Measurements from ENCODE around the gene PTGER1. TPM values are rescaled to one million over a fixed set of nuclear protein-coding genes. Genes with fewer than 3 reads are reported as not detected.

PTGER1 gene, protein sequence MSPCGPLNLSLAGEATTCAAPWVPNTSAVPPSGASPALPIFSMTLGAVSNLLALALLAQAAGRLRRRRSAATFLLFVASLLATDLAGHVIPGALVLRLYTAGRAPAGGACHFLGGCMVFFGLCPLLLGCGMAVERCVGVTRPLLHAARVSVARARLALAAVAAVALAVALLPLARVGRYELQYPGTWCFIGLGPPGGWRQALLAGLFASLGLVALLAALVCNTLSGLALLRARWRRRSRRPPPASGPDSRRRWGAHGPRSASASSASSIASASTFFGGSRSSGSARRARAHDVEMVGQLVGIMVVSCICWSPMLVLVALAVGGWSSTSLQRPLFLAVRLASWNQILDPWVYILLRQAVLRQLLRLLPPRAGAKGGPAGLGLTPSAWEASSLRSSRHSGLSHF
- 0.28 and 0.54 TPM in 2 replicates for total RNA-seq (2012; rRNA removed)
- 0.60 and 1.6 TPM in 2 replicates for polyA plus RNA-seq (2012; rRNA removed)
- polyA plus RNA-seq (2012; cell fraction: cytosol; rRNA removed) = 0.90 and 2.7 TPM in 2 replicates
- 0.52 and 2.4 TPM in 2 replicates for polyA plus RNA-seq (2012; cell fraction: nucleus; rRNA removed; ENCODE audit: low replicate concordance)
- Bru-seq, nascent RNA = percentile 44 among the genes with signal in this experiment
- BruChase-seq, experiment 1, labeled RNA remaining after a 6-hour chase = percentile 38 among the genes with signal in this experiment
- percentile 38 among the genes with signal in this experiment for BruChase-seq, experiment 2, labeled RNA remaining after a 2-hour chase
- long read RNA-seq, transcript PTGER1-201 (3 exons, 1,421 nt) = major isoform, 5 of 6 reads
- long read RNA-seq, partial matches to known transcripts = 1 of 6 reads
- long read RNA-seq, other reads (novel, unspliced or antisense) = 0 of 6 reads

- Histone ChIP-seq H2BK20ac (ENCODE audit: low read depth, low read length) (peak within 1 kb of the TSS; percentile 3; the same call in 1 of the 2 replicates), H3K56ac (ENCODE audit: extremely low read depth, insufficient read depth, low read length) (no peak within 1 kb of the TSS; the same call in 1 of the 2 replicates), H3K4me3 (ENCODE audit: insufficient read depth, low read depth, low read length) (peak within 1 kb of the TSS; percentile 7; the same call in 1 of the 2 replicates), H2AK9ac (replicated peaks; ENCODE audit: low read depth, low read length, poor library complexity) (peak within 1 kb of the TSS; percentile 95), H4K8ac (ENCODE audit: low read depth in 2 of 2, low read length in 2 of 2) (peak within 1 kb of the TSS; percentile 59 to 88; a peak in 3 of 4 replicates), H3K9ac (ENCODE audit: low read depth, low read length) (peak within 1 kb of the TSS; percentile 19; the same call in 1 of the 2 replicates), H4K20me1 (ENCODE audit: insufficient read depth, low read length) (peaks cover 18% of the 10 kb centered on the region), H3K27me3 (ENCODE audit: control insufficient read depth, insufficient read depth, low read length) (no peaks in the 10 kb centered on the region), H3K9me3 (ENCODE audit: control insufficient read depth, insufficient read depth, low read length) (no peaks in the 10 kb centered on the region), H4K91ac (ENCODE audit: insufficient read depth, low read depth, low read length) (peak within 1 kb of the TSS; percentile 92), H3K4ac (ENCODE audit: low read depth, low read length) (peak within 1 kb of the TSS; percentile 92), H3K9me1 (ENCODE audit: insufficient read depth, low read length) (0 out of 2 replicates have a peak, but pooled peaks cover 6% of the 10 kb centered on the region), H2BK15ac (ENCODE audit: low read depth, low read length) (0 out of 3 replicates have a peak within 1 kb of the TSS, but pooled peaks have one; percentile 54), H3K36me3 (ENCODE audit: control insufficient read depth, insufficient read depth, low read length) (peaks cover 20% of the 10 kb centered on the region; the same call in 1 of the 2 replicates), H3K23ac (ENCODE audit: low read depth, low read length) (peak within 1 kb of the TSS; percentile 87), H2AFZ (replicated peaks; ENCODE audit: low read length, poor library complexity) (peak within 1 kb of the TSS; percentile 85), H3K18ac (ENCODE audit: low read depth, low read length) (no peak within 1 kb of the TSS), H3K4me2 (ENCODE audit: low read depth, low read length) (peak within 1 kb of the TSS; percentile 50), H3K4me1 (ENCODE audit: control insufficient read depth, insufficient read depth, low read length) (peaks cover 34% of the 10 kb centered on the region), H4K5ac (ENCODE audit: low read depth, low read length) (peak within 1 kb of the TSS; percentile 15; the same call in 1 of the 2 replicates), H3K27ac (ENCODE audit: insufficient read depth, low read length) (peak within 1 kb of the TSS; percentile 17), H3K79me1 (ENCODE audit: low read depth in 1 of 2, low read length in 2 of 2) (peaks cover 0 to 27% of the 10 kb centered on the region in 2 experiments; a peak in 3 of 4 replicates), H2BK5ac (ENCODE audit: low read depth, low read length, poor library complexity, severe bottlenecking) (peak within 1 kb of the TSS; percentile 10), H3K14ac (replicated peaks; ENCODE audit: low read depth, low read length) (peak within 1 kb of the TSS; percentile 79), H2AK5ac (ENCODE audit: low read depth, low read length) (peak within 1 kb of the TSS; percentile 97), H2BK120ac (ENCODE audit: low read depth, low read length) (peak within 1 kb of the TSS; percentile 48)
- 15% methylated on average over 8 of the region's 33 CpGs; no CpG with 5 or more reads in 1 of the 2 experiments for WGBS, 2 experiments (ENCODE audit: extremely low coverage in 2 of 2, insufficient read length in 1 of 2)
- in situ Hi-C loops (cut with MboI; ENCODE audit: low sequenced_read_pairs) = loop anchor here (10.0 kb wide), 1 partner anchor 591 kb away; no protein-coding TSS in a partner anchor
- ATAC-seq (ENCODE audit: low read depth) (peak; percentile 47), DNase-seq (peak; percentile 35)
- ChIA-PET CTCF (interaction anchor here (0.8 kb wide), 1 partner anchor 39 kb away, joined by 3 read pairs; no protein-coding TSS in a partner anchor), POLR2A (ENCODE audit: unreplicated experiment) (no interaction called here)
- intact Hi-C loops (cut with micrococcal nuclease) = loop anchor here (5.0 kb wide), 1 partner anchor 338 kb away; the partner anchor contains the start of gene ASF1B
- BruUV-seq (replicated peaks) = no TSS peak
- peak; percentile 45 for TF ChIP-seq CTCF (conservative IDR thresholded peaks at IDR 0.05; ENCODE audit: low read depth, low read length)
- TF ChIP-seq FOS (IDR thresholded peaks at IDR 0.05; ENCODE audit: low read depth, low read length) = no peak
- peak; percentile 56; the same call in 1 of the 2 replicates for TF ChIP-seq MAZ (IDR thresholded peaks at IDR 0.05; ENCODE audit: borderline replicate concordance, low read depth, low read length)
- TF ChIP-seq RAD21 (IDR thresholded peaks at IDR 0.05; ENCODE audit: low read length) = 0 out of 2 replicates have a peak, but pooled peaks have one; percentile 11
- dilution Hi-C loops (cut with HindIII; ENCODE audit: low sequenced_read_pairs, unreplicated experiment) = no loop called here
These were observed at the start of gene PTGER1 for GRCh38 chr19:14475251-14476073. TSS of gene PTGER1 (minus strand) at chr19:14475354. CDS start at chr19:14474320, 1,034 bp downstream.
